Measurements from ENCODE around the gene MXD4. TPM values are rescaled to one million over a fixed set of nuclear protein-coding genes. Genes with fewer than 3 reads are reported as not detected.

Gene MXD4
- total RNA-seq, 1 experiment from 2014 or later: 22.3 TPM

GRCh38 chr4:2284934-2285612 is 23.2 kb upstream of the MXD4 start:
- TF ChIP-seq CTCF (IDR thresholded peaks at IDR 0.05; ENCODE audit: insufficient read depth in 1 of 2, low read depth in 1 of 2, low read length in 1 of 2, severe bottlenecking in 1 of 2, unreplicated experiment in 1 of 2): no peak
- no peaks in the 10 kb centered on the region for H3K9me3 Mint-ChIP-seq (ENCODE audit: unreplicated experiment)
- H3K4me3 Mint-ChIP-seq (ENCODE audit: unreplicated experiment): no peak overlapping the region
- no peak for DNase-seq
- no peak overlapping the region for H3K27ac Mint-ChIP-seq (ENCODE audit: unreplicated experiment)
- POLR2A ChIA-PET: no interaction called here
- intact Hi-C loops (cut with micrococcal nuclease; ENCODE audit: unreplicated experiment): no loop called here
- H3K4me1 Mint-ChIP-seq (ENCODE audit: low read depth, unreplicated experiment): no peaks in the 10 kb centered on the region
- no peaks in the 10 kb centered on the region for H3K36me3 Mint-ChIP-seq (ENCODE audit: insufficient read depth, unreplicated experiment)
- no peaks in the 10 kb centered on the region for H3K36me3 ChIP-seq (ENCODE audit: control insufficient read depth, insufficient read depth, low read length)
- no TSS peak for BruUV-seq (replicated peaks)
- H3K4me3 ChIP-seq (ENCODE audit: low read depth, low read length): no peak overlapping the region
- H3K9me3 ChIP-seq: no peaks in the 10 kb centered on the region
- no peaks in the 10 kb centered on the region for H3K4me1 ChIP-seq
- H3K27me3 ChIP-seq (replicated peaks; ENCODE audit: control insufficient read depth, insufficient read depth, low read length): no peaks in the 10 kb centered on the region; the same call in 1 of the 2 replicates
- peaks cover 3% of the 10 kb centered on the region for H3K27me3 Mint-ChIP-seq (ENCODE audit: insufficient read depth, unreplicated experiment)
- CTCF ChIA-PET: no interaction called here

- Histone ChIP-seq H3K4me1 (no peaks in the 10 kb centered on the region), H3K4me3 (ENCODE audit: low read depth, low read length) (no peak overlapping the region), H3K27me3 (replicated peaks; ENCODE audit: control insufficient read depth, insufficient read depth, low read length) (no peaks in the 10 kb centered on the region; the same call in 1 of the 2 replicates), H3K9me3 (no peaks in the 10 kb centered on the region), H3K36me3 (ENCODE audit: control insufficient read depth, insufficient read depth, low read length) (no peaks in the 10 kb centered on the region)
- Mint-ChIP-seq H3K4me3 (ENCODE audit: unreplicated experiment) (no peak overlapping the region), H3K27me3 (ENCODE audit: insufficient read depth, unreplicated experiment) (peaks cover 3% of the 10 kb centered on the region), H3K27ac (ENCODE audit: unreplicated experiment) (no peak overlapping the region), H3K9me3 (ENCODE audit: unreplicated experiment) (no peaks in the 10 kb centered on the region), H3K36me3 (ENCODE audit: insufficient read depth, unreplicated experiment) (no peaks in the 10 kb centered on the region), H3K4me1 (ENCODE audit: low read depth, unreplicated experiment) (no peaks in the 10 kb centered on the region)
- intact Hi-C loops (cut with micrococcal nuclease; ENCODE audit: unreplicated experiment): no loop called here
- CTCF ChIA-PET: no interaction called here
- no peak for DNase-seq
- POLR2A ChIA-PET: no interaction called here
- TF ChIP-seq CTCF (IDR thresholded peaks at IDR 0.05; ENCODE audit: insufficient read depth in 1 of 2, low read depth in 1 of 2, low read length in 1 of 2, severe bottlenecking in 1 of 2, unreplicated experiment in 1 of 2): no peak
- BruUV-seq (replicated peaks): no TSS peak
Measured at GRCh38 chr4:2284161-2284933, 22.4 kb upstream of the MXD4 start.

- Mint-ChIP-seq H3K4me3 (ENCODE audit: unreplicated experiment) (no peak overlapping the region), H3K4me1 (ENCODE audit: low read depth, unreplicated experiment) (no peaks in the 10 kb centered on the region)
- intact Hi-C loops (cut with micrococcal nuclease; ENCODE audit: unreplicated experiment): no loop called here
Measured at GRCh38 chr4:2283199-2283711, 21.3 kb upstream of the MXD4 start.

More at GRCh38 chr4:2283199-2283711, 21.3 kb upstream of the MXD4 start:
- no TSS peak for BruUV-seq (replicated peaks)
- Histone ChIP-seq H3K9me3 (no peaks in the 10 kb centered on the region), H3K27me3 (replicated peaks; ENCODE audit: control insufficient read depth, insufficient read depth, low read length) (no peaks in the 10 kb centered on the region; the same call in 1 of the 2 replicates), H3K36me3 (ENCODE audit: control insufficient read depth, insufficient read depth, low read length) (no peaks in the 10 kb centered on the region), H3K4me1 (no peaks in the 10 kb centered on the region), H3K4me3 (ENCODE audit: low read depth, low read length) (no peak overlapping the region)
- no peak overlapping the region for H3K27ac Mint-ChIP-seq (ENCODE audit: unreplicated experiment)
- H3K27me3 Mint-ChIP-seq (ENCODE audit: insufficient read depth, unreplicated experiment): peaks cover 3% of the 10 kb centered on the region
- no peak for DNase-seq
- CTCF ChIA-PET: no interaction called here
- no peaks in the 10 kb centered on the region for H3K9me3 Mint-ChIP-seq (ENCODE audit: unreplicated experiment)
- POLR2A ChIA-PET: no interaction called here
- no peaks in the 10 kb centered on the region for H3K36me3 Mint-ChIP-seq (ENCODE audit: insufficient read depth, unreplicated experiment)
- TF ChIP-seq CTCF (IDR thresholded peaks at IDR 0.05; ENCODE audit: insufficient read depth in 1 of 2, low read depth in 1 of 2, low read length in 1 of 2, severe bottlenecking in 1 of 2, unreplicated experiment in 1 of 2): no peak

Measured in Caco-2 (cell line).